DMS79 treated with DMSO at 0.1 percent for 48 hours (cell line): Measurements from ENCODE around the gene TNFRSF4.

ENCODE experiments used
- DNase-seq: peaks from one replicate; lab custom pipeline; 2025; lab: John Stamatoyannopoulos, UW

TNFRSF4 gene

GRCh38 chr1:1245178-1245816 lies 31.3 kb upstream of the TNFRSF4 start:
- no peak for DNase-seq

GRCh38 chr1:1244192-1244811 lies 30.3 kb upstream of the TNFRSF4 start:
- DNase-seq, result no peak

GRCh38 chr1:1243807-1244191 lies 29.8 kb upstream of the TNFRSF4 start:
- DNase-seq, result no peak

GRCh38 chr1:1243266-1243660 lies 29.3 kb upstream of the TNFRSF4 start:
- DNase-seq, result no peak

- no peak for DNase-seq
Measured at GRCh38 chr1:1242461-1243265, 28.7 kb upstream of the TNFRSF4 start.

- no peak for DNase-seq
Measured at GRCh38 chr1:1241588-1242219, 27.8 kb upstream of the TNFRSF4 start.

GRCh38 chr1:1240822-1241587 lies 27.1 kb upstream of the TNFRSF4 start:
- DNase-seq, result no peak

GRCh38 chr1:1240348-1240732 lies 26.4 kb upstream of the TNFRSF4 start:
- DNase-seq, result no peak

GRCh38 chr1:1239614-1240347 lies 25.8 kb upstream of the TNFRSF4 start:
- DNase-seq, result no peak

- DNase-seq, result no peak
Measured at GRCh38 chr1:1239227-1239613, 25.3 kb upstream of the TNFRSF4 start.

GRCh38 chr1:1238702-1239178 lies 24.8 kb upstream of the TNFRSF4 start:
- no peak for DNase-seq

GRCh38 chr1:1237874-1238701 lies 24.1 kb upstream of the TNFRSF4 start:
- DNase-seq, result no peak

- no peak for DNase-seq
Measured at GRCh38 chr1:1236945-1237873, 23.3 kb upstream of the TNFRSF4 start.

- DNase-seq, result no peak
Measured at GRCh38 chr1:1236176-1236763, 22.3 kb upstream of the TNFRSF4 start.

- DNase-seq, result no peak
Measured at GRCh38 chr1:1235016-1235744, 21.2 kb upstream of the TNFRSF4 start.

- DNase-seq, result no peak
Measured at GRCh38 chr1:1234180-1234808, 20.3 kb upstream of the TNFRSF4 start.

- no peak for DNase-seq
Measured at GRCh38 chr1:1233567-1233892, 19.6 kb upstream of the TNFRSF4 start.
